DMS153 treated with DMSO at 0.1 percent for 48 hours (cell line): Measurements from ENCODE around the gene ZDHHC11.
"Not testable (repeated sequence)": the region's sequence is repeated elsewhere in the genome, so short reads cannot be mapped to it uniquely, and the experiment has no call there.

Experiments
- DNase-seq: peaks from one replicate; lab custom pipeline; 2025; ENCODE audit not compliant: unreplicated experiment; lab: John Stamatoyannopoulos, UW

The ZDHHC11 gene

GRCh38 chr5:880816-881550 is 30.2 kb upstream of the ZDHHC11 start:
- DNase-seq: no peak

- DNase-seq: not testable (repeated sequence)
These were observed 27.9 kb upstream of the ZDHHC11 start for GRCh38 chr5:878677-879076.

GRCh38 chr5:878125-878524 is 27.3 kb upstream of the ZDHHC11 start:
- no peak for DNase-seq

GRCh38 chr5:876398-877365 is 25.9 kb upstream of the ZDHHC11 start:
- DNase-seq: no peak

- DNase-seq: no peak
These were observed 25.1 kb upstream of the ZDHHC11 start for GRCh38 chr5:875931-876330.

- DNase-seq: no peak
These were observed 22.5 kb upstream of the ZDHHC11 start for GRCh38 chr5:873328-873727.

GRCh38 chr5:872301-872700 is 21.5 kb upstream of the ZDHHC11 start:
- DNase-seq: no peak

GRCh38 chr5:871596-872298 is 21.0 kb upstream of the ZDHHC11 start:
- DNase-seq: no peak

GRCh38 chr5:870956-871355 is 20.2 kb upstream of the ZDHHC11 start:
- DNase-seq: no peak

GRCh38 chr5:868428-869135 is 17.8 kb upstream of the ZDHHC11 start:
- no peak for DNase-seq

GRCh38 chr5:867300-867870 is 16.6 kb upstream of the ZDHHC11 start:
- DNase-seq: no peak

GRCh38 chr5:865771-866170 is 15.0 kb upstream of the ZDHHC11 start:
- no peak for DNase-seq

- no peak for DNase-seq
These were observed 14.4 kb upstream of the ZDHHC11 start for GRCh38 chr5:865168-865521.

GRCh38 chr5:864492-865167 is 13.8 kb upstream of the ZDHHC11 start:
- DNase-seq: no peak

- no peak for DNase-seq
These were observed 12.5 kb upstream of the ZDHHC11 start for GRCh38 chr5:863244-863805.

GRCh38 chr5:862367-863243 is 11.8 kb upstream of the ZDHHC11 start:
- DNase-seq: no peak

- DNase-seq: no peak
These were observed 10.9 kb upstream of the ZDHHC11 start for GRCh38 chr5:861442-862366.
